ENCODE data around the gene TFEB. TPM values are rescaled to one million over a fixed set of nuclear protein-coding genes. Genes with fewer than 3 reads are reported as not detected.

The TFEB gene
- polyA plus RNA-seq, 1 donor (not counting 4 experiments of a cell fraction or from before 2014, with no cell fraction given): 4.3 TPM

DNA sequence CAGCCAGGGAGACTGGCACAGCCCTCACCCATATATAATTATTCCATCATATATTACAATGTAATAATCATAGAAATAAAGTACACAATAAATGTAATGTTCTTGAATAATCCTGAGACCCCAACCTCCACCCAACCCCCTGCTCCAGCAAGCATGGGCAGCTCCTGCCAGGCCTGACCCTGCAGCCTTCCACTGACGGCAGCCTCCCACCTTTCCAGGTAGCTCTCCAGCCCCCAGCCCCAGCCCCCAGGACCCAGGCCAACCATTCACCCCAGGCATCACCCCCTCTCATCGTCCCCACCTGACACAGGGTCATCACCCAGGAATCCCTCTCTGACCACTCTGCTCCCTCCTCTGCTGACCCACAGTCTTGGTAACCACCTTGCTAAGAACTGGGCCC is 14.6 kb downstream of the TFEB start:
- TF ChIP-seq EZH2 (IDR thresholded peaks at IDR 0.05; ENCODE audit: low read length): no peak
- TF ChIP-seq, protein P1, sequence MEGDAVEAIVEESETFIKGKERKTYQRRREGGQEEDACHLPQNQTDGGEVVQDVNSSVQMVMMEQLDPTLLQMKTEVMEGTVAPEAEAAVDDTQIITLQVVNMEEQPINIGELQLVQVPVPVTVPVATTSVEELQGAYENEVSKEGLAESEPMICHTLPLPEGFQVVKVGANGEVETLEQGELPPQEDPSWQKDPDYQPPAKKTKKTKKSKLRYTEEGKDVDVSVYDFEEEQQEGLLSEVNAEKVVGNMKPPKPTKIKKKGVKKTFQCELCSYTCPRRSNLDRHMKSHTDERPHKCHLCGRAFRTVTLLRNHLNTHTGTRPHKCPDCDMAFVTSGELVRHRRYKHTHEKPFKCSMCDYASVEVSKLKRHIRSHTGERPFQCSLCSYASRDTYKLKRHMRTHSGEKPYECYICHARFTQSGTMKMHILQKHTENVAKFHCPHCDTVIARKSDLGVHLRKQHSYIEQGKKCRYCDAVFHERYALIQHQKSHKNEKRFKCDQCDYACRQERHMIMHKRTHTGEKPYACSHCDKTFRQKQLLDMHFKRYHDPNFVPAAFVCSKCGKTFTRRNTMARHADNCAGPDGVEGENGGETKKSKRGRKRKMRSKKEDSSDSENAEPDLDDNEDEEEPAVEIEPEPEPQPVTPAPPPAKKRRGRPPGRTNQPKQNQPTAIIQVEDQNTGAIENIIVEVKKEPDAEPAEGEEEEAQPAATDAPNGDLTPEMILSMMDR (optimal IDR thresholded peaks at IDR 0.05 in 1 of 3, IDR thresholded peaks at IDR 0.05 in 1 of 3, conservative IDR thresholded peaks at IDR 0.05 in 1 of 3; ENCODE audit: extremely low read depth in 1 of 3, insufficient read depth in 2 of 3, low read length in 3 of 3): no peak
- Histone ChIP-seq H3K9ac (ENCODE audit: control insufficient read depth, extremely low read depth, insufficient read depth, low read length) (no peak overlapping the region), H3K9me1 (ENCODE audit: control insufficient read depth, extremely low read depth, insufficient read depth, low read length) (no peaks in the 10 kb centered on the region), H3K36me3 (ENCODE audit: control insufficient read depth in 2 of 2, extremely low read depth in 1 of 2, insufficient read depth in 2 of 2, low read length in 2 of 2) (no peaks in the 10 kb centered on the region), H3K4me3 (ENCODE audit: control insufficient read depth in 2 of 3, extremely low read depth in 1 of 3, insufficient read depth in 2 of 3, low read depth in 1 of 3, low read length in 3 of 3) (no peak overlapping the region), H2AFZ (ENCODE audit: control insufficient read depth, low read length) (no peak overlapping the region), H3K27ac (ENCODE audit: control insufficient read depth, insufficient read depth, low read length) (no peak overlapping the region), H3K4me1 (ENCODE audit: control insufficient read depth, extremely low read depth, insufficient read depth, low read length) (peaks cover 41% of the 10 kb centered on the region), H3K9me3 (ENCODE audit: control insufficient read depth, low read depth, low read length) (no peaks in the 10 kb centered on the region), H3K27me3 (ENCODE audit: control insufficient read depth, extremely low read depth, insufficient read depth, low read length) (no peaks in the 10 kb centered on the region), H4K20me1 (ENCODE audit: control insufficient read depth, extremely low read depth, insufficient read depth, low read length) (no peaks in the 10 kb centered on the region), H3K79me2 (ENCODE audit: control insufficient read depth, insufficient read depth, low read length) (no peaks in the 10 kb centered on the region), H3K4me2 (ENCODE audit: control insufficient read depth, extremely low read depth, insufficient read depth, low read depth, low read length) (no peak overlapping the region)
- no peak for DNase-seq (ENCODE audit: low read depth, low spot score)
- dilution Hi-C loops (cut with MboI; ENCODE audit: extremely low pct_ligation_motif_present, low sequenced_read_pairs): no loop called here
- FAIRE-seq: no peak

DNA sequence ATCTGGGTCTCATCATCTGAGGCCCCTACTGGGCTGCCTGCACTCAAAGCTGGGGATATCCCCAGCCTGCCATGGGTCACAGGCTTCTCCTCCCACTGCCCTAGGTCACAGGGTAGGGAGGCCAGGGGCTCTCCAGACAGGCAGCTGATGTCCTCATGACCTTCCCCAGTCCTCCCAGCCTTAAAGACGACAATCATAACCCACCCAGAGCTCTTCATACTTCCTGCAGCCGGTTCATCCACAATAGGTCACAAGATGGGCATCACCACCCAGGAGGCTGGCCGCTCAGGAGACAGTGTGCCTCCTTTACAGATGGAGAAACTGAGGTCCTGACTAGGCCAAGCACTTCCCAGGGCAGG is 15.2 kb downstream of the TFEB start:
- Histone ChIP-seq H4K20me1 (ENCODE audit: control insufficient read depth, extremely low read depth, insufficient read depth, low read length) (no peaks in the 10 kb centered on the region), H3K4me2 (ENCODE audit: control insufficient read depth, extremely low read depth, insufficient read depth, low read depth, low read length) (no peak overlapping the region), H3K27ac (ENCODE audit: control insufficient read depth, insufficient read depth, low read length) (no peak overlapping the region), H3K79me2 (ENCODE audit: control insufficient read depth, insufficient read depth, low read length) (no peaks in the 10 kb centered on the region), H3K9ac (ENCODE audit: control insufficient read depth, extremely low read depth, insufficient read depth, low read length) (no peak overlapping the region), H3K4me1 (ENCODE audit: control insufficient read depth, extremely low read depth, insufficient read depth, low read length) (peaks cover 41% of the 10 kb centered on the region), H3K9me1 (ENCODE audit: control insufficient read depth, extremely low read depth, insufficient read depth, low read length) (no peaks in the 10 kb centered on the region), H2AFZ (ENCODE audit: control insufficient read depth, low read length) (no peak overlapping the region), H3K27me3 (ENCODE audit: control insufficient read depth, extremely low read depth, insufficient read depth, low read length) (no peaks in the 10 kb centered on the region), H3K9me3 (ENCODE audit: control insufficient read depth, low read depth, low read length) (no peaks in the 10 kb centered on the region), H3K36me3 (ENCODE audit: control insufficient read depth in 2 of 2, extremely low read depth in 1 of 2, insufficient read depth in 2 of 2, low read length in 2 of 2) (no peaks in the 10 kb centered on the region), H3K4me3 (ENCODE audit: control insufficient read depth in 2 of 3, extremely low read depth in 1 of 3, insufficient read depth in 2 of 3, low read depth in 1 of 3, low read length in 3 of 3) (no peak overlapping the region)
- FAIRE-seq: no peak
- TF ChIP-seq, protein P1 (optimal IDR thresholded peaks at IDR 0.05 in 1 of 3, IDR thresholded peaks at IDR 0.05 in 1 of 3, conservative IDR thresholded peaks at IDR 0.05 in 1 of 3; ENCODE audit: extremely low read depth in 1 of 3, insufficient read depth in 2 of 3, low read length in 3 of 3): no peak
- no peak for TF ChIP-seq EZH2 (IDR thresholded peaks at IDR 0.05; ENCODE audit: low read length)
- DNase-seq (ENCODE audit: low read depth, low spot score): no peak
- dilution Hi-C loops (cut with MboI; ENCODE audit: extremely low pct_ligation_motif_present, low sequenced_read_pairs): no loop called here
